PC-3 (cell line): ENCODE results near the gene SUGT1. TPM values are rescaled to one million over a fixed set of nuclear protein-coding genes. Genes with fewer than 3 reads are reported as not detected.

Experiments used
- ATAC-seq: fragments of 200-7000 bp; cut with Tn5 transposase; 2 replicates; pipeline ENCODE4 v1.9.1; 2020; ENCODE audit warnings: mild to moderate bottlenecking, moderate library complexity
- BruUV-seq: library from RNA; stranded (reverse); fragments of 400-500 nt; replicated peaks from 2 replicates; lab custom pipeline; 2021; lab: Mats Ljungman, UMichigan
- CTCF ChIA-PET: fragments of 300-600 bp; sonication (Branson Sonifier 250); formaldehyde crosslinking; loops from one replicate; lab custom pipeline; 2022; ENCODE audit warnings: antibody characterized with exemption; lab: Charles Lee
- POLR2A ChIA-PET: fragments of 300-600 bp; sonication (Branson Sonifier 250); formaldehyde crosslinking; loops from one replicate; lab custom pipeline; 2022; ENCODE audit warnings: antibody characterized with exemption; ENCODE audit not compliant: unreplicated experiment; lab: Charles Lee
- DNase-seq: peaks from one replicate; pipeline ENCODE4 v3.0.0-alpha.2; 2015
- H2AFZ ChIP-seq: fragments of 300-600 bp; sonication (generic); 2 replicates; pipeline ENCODE4 v1.6.0; 2016; ENCODE audit warnings: antibody characterized with exemption, low read length
- H3F3A ChIP-seq: fragments of 300-600 bp; sonication (generic); one replicate; pipeline ENCODE4 v1.6.0; 2017; ENCODE audit warnings: antibody characterized with exemption, low read length, control low read depth, mild to moderate bottlenecking; ENCODE audit not compliant: unreplicated experiment
- H3K27ac ChIP-seq: fragments of 300-600 bp; sonication (generic); 2 replicates; pipeline ENCODE4 v1.5.1; 2016; ENCODE audit warnings: mild to moderate bottlenecking, low read length
- H3K27me3 ChIP-seq: fragments of 300-600 bp; sonication (generic); 2 replicates; pipeline ENCODE4 v1.6.1; 2016; ENCODE audit warnings: low read length, mixed read lengths
- H3K36me3 ChIP-seq: fragments of 300-600 bp; sonication (generic); 2 replicates; pipeline ENCODE4 v1.6.1; 2016; ENCODE audit warnings: low read depth, mixed run types, low read length, mixed read lengths
- H3K4me1 ChIP-seq: fragments of 300-600 bp; sonication (generic); 2 replicates; pipeline ENCODE4 v1.5.1; 2016; ENCODE audit warnings: low read length; ENCODE audit not compliant: insufficient read depth
- H3K4me2 ChIP-seq: fragments of 300-600 bp; sonication (generic); 2 replicates; pipeline ENCODE4 v1.6.0; 2016; ENCODE audit warnings: low read length
- H3K4me3 ChIP-seq: fragments of 300-600 bp; sonication (generic); 2 replicates; pipeline ENCODE4 v1.5.1; 2016; ENCODE audit warnings: mild to moderate bottlenecking, low read length, mixed read lengths
- H3K79me2 ChIP-seq: fragments of 300-600 bp; sonication (generic); 2 replicates; pipeline ENCODE4 v1.6.1; 2017; ENCODE audit warnings: low read length, mixed read lengths
- H3K9ac ChIP-seq: fragments of 300-600 bp; sonication (generic); 2 replicates; pipeline ENCODE4 v1.6.0; 2016; ENCODE audit warnings: mild to moderate bottlenecking, low read length
- H3K9me2 ChIP-seq: fragments of 300-600 bp; sonication (generic); replicated peaks from 2 replicates; pipeline ENCODE4 v1.6.1; 2016; ENCODE audit warnings: mixed run types, low read length, mixed read lengths
- H3K9me3 ChIP-seq: fragments of 300-600 bp; sonication (generic); 2 replicates; pipeline ENCODE4 v1.6.1; 2016; ENCODE audit warnings: low read length, mixed read lengths
- H4K20me1 ChIP-seq: fragments of 300-600 bp; sonication (generic); 2 replicates; pipeline ENCODE4 v1.6.1; 2016; ENCODE audit warnings: low read length, mixed read lengths
- CTCF ChIP-seq: fragments of 300-600 bp; sonication (generic); conservative IDR thresholded peaks from 2 replicates; pipeline ENCODE4 v1.5.1; 2017; ENCODE audit warnings: antibody characterized with exemption, low read depth, mild to moderate bottlenecking, low read length
- EZH2 ChIP-seq: fragments of 300-600 bp; sonication (generic); IDR thresholded peaks from one replicate; pipeline ENCODE4 v1.6.1; 2017; ENCODE audit warnings: antibody characterized with exemption, mild to moderate bottlenecking, low read length; ENCODE audit not compliant: unreplicated experiment
- EZH2phosphoT487 ChIP-seq: fragments of 300-600 bp; sonication (generic); IDR thresholded peaks from 2 replicates; pipeline ENCODE4 v1.6.1; 2018; ENCODE audit warnings: mild to moderate bottlenecking, antibody characterized with exemption, low read length, borderline replicate concordance
- intact Hi-C: fragments of 100-400 bp; cut with micrococcal nuclease; formaldehyde crosslinking; loops from 2 replicates; pipeline ENCODE4 v1.9.0; 2023
- total RNA-seq: library from RNA; depleted of rRNA; stranded (reverse); fragments of >200 nt; gene quantifications from 2 replicates; pipeline ENCODE4 v1.2.3, GENCODE V29; 2014; rRNA removed

SUGT1 gene
- total RNA-seq, 1 experiment from 2014 or later: 29.3 TPM

DNA sequence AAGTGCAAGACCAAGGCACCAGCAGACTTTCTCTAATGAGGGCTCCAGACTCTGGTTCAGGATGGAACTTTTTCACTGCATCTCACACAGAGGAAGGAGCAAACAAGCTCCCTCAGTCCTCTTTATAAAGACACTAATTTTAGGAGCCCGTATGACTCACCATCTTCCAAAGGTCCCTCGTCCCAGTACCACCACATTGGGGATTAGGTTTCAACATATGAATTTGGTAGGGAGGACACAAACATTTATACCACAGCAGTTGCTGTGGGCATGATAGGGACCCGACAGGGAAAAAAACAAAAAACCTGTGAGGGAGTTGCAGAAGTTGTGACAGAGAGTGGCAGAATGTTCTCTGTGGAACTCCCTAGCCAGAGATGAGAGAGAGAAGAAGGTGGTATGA is 93.5 kb downstream of the SUGT1 start:
- DNase-seq (no peak), ATAC-seq (no peak)
- Histone ChIP-seq H3K79me2 (no peaks in the 10 kb centered on the region), H3K4me1 (no peaks in the 10 kb centered on the region), H3K36me3 (no peaks in the 10 kb centered on the region), H2AFZ (no peak overlapping the region), H3K9ac (no peak overlapping the region), H3K9me2 (no peaks in the 10 kb centered on the region), H3K4me2 (no peak overlapping the region), H3K27ac (no peak overlapping the region), H3K27me3 (peaks cover 11% of the 10 kb centered on the region; the same call in 1 of the 2 replicates), H4K20me1 (no peaks in the 10 kb centered on the region), H3K9me3 (no peaks in the 10 kb centered on the region), H3K4me3 (no peak overlapping the region), H3F3A (no peaks in the 10 kb centered on the region)
- intact Hi-C loops: no loop called here
- BruUV-seq: no TSS peak
- no peak for TF ChIP-seq EZH2phosphoT487
- TF ChIP-seq CTCF: no peak
- no peak for TF ChIP-seq EZH2
- ChIA-PET CTCF (no interaction called here), POLR2A (no interaction called here)

DNA sequence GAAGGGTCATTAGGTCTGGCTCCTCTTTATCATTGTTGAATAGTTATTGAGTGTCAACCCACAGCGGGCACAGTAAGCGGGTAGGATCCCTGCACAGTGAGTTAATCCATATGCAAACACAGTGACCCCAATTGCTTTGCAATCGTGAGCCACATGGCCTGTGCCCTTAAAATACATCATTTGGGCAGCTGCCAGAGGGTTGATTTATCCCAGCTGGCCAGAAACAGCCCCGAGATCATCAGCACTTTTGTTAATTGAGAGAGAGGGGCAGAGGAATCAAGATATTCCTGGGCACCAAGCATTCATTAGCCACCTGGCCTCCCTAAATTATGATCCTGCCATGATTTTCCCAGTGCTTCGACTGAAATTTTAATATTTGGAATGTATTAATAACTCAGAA is 96.8 kb downstream of the SUGT1 start:
- ChIA-PET POLR2A (no interaction called here), CTCF (no interaction called here)
- BruUV-seq: no TSS peak
- Histone ChIP-seq H3K9me2 (no peaks in the 10 kb centered on the region), H3K27me3 (peaks cover 11% of the 10 kb centered on the region; the same call in 1 of the 2 replicates), H3K9ac (no peak overlapping the region), H4K20me1 (no peaks in the 10 kb centered on the region), H3K4me2 (no peak overlapping the region), H3K9me3 (no peaks in the 10 kb centered on the region), H3K27ac (no peak overlapping the region), H3F3A (no peaks in the 10 kb centered on the region), H3K4me1 (no peaks in the 10 kb centered on the region), H2AFZ (no peak overlapping the region), H3K79me2 (no peaks in the 10 kb centered on the region), H3K36me3 (no peaks in the 10 kb centered on the region), H3K4me3 (no peak overlapping the region)
- no peak for ATAC-seq
- no peak for DNase-seq
- intact Hi-C loops: no loop called here
- TF ChIP-seq EZH2: no peak
- no peak for TF ChIP-seq CTCF
- no peak for TF ChIP-seq EZH2phosphoT487

Other genes with a start within 250 kb of the SUGT1 start
- 1.0 and 1.3 TPM in 2 replicates for gene THSD1, start 246.7 kb upstream of the SUGT1 start, total RNA-seq
- gene VPS36, start 202.2 kb upstream of the SUGT1 start, total RNA-seq: 10.1 and 11.1 TPM in 2 replicates
- 27.1 and 30.7 TPM in 2 replicates for gene CKAP2, start 197.4 kb upstream of the SUGT1 start, total RNA-seq
- gene HNRNPA1L2, start 10.4 kb upstream of the SUGT1 start, total RNA-seq: 3.4 and 6.2 TPM in 2 replicates
- gene CNMD, start 87.0 kb downstream of the SUGT1 start, total RNA-seq: not detected in 2 replicates
- gene PCDH8, start 195.8 kb downstream of the SUGT1 start, total RNA-seq: not detected in 2 replicates